GM18499 (cell line): ENCODE results near the gene C1orf115.

ENCODE experiments used
- ATAC-seq: cut with Tn5 transposase; IDR thresholded peaks from one replicate; pipeline ENCODE4 v1.9.1; 2021; ENCODE audit warnings: moderate number of reproducible peaks; ENCODE audit not compliant: insufficient read depth, unreplicated experiment

C1orf115 gene

DNA sequence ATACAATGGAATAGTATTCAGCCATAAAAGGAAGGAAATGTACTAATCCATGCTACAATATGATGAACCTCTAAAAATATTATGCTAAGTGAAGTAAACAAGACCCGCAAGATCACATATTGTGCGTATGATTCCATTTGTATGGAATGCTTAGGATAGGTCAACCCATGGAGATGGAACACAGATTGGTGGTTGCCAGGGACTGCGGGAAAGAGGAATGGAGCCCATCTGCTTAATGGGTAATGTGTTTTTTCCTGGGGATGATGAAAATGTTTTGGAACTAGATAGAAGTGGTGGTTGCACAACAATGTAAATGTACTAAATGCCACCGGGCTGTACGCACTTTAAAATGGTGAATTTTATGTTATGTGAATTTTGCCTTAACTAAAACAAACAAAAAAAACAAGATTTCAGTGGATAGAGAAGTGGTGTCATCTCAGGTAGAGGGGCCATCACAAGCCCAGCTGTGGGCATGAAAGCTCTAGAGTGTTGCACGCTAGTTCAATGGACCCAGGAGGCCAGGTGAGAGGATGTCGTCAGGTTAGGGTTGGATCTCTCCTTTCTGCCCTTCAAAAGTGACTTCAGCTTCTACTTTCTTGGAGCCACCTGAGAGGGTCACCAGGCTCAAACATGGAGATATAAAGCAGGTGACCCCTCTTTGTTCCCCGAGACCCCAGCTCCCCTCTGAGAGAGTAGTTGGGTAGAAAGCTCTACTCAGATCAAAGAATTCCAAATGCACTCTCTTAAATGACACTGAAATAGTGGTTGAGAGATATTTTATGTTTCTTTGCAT, 2.5 kb downstream of the C1orf115 start:
- no peak for ATAC-seq

DNA sequence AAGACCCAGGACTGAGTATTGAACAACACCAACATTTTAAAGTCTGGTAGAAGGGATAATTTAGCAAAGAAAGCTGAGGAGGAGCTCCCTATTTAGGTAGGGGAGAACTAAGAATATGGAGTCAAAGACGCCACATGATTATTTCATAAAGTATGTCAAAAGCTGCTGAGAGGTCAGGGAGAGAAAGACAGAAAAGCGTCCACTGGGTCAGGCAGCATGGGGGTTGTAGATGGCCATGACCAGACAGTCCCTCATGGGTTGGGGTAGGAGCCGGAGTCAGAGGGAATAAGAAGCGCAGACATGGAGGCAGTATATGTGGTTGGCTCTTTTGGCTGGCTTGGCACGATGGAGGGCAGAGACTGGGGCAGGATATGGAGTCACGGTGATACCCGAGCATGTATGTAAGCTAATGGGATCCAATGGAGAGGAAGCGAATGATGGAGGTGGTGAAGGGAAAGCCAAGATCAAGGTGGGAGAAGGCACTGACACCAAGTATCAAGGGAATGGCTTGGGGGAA, 4.8 kb downstream of the C1orf115 start:
- ATAC-seq = no peak

- no peak for ATAC-seq
Measured at GRCh38 chr1:220695426-220695825, 5.3 kb downstream of the C1orf115 start.

DNA sequence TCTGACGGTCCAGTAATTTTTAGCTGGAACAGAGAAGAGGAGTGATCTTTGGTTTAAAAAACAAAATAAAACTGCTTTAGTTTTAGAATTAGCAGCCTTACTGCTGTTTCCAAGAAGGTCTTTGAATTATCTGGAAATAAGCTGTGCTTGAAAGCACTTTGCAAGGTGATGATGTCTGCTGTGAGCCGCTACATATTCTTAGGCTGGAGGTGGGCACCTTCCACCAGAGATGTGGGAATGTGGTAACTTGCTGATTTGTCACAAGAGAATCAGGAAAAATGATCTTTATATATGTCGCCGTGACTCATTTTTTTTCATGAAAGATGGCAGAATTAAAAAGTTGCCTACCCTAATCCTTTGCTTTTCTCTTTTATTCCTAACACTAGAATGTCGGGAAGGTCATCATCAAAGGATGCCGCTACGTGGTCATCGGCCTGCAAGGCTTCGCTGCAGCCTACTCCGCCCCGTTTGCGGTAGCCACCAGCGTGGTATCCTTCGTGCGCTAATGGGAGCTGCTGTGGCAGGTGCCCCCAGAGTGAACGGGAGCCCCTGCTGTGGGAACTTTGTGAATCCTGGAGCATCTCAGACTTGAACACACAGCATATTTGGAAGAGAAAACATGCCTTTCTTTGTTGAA, 6.2 kb downstream of the C1orf115 start:
- no peak for ATAC-seq

GRCh38 chr1:220696863-220697231, 6.7 kb downstream of the C1orf115 start:
- ATAC-seq = no peak

DNA sequence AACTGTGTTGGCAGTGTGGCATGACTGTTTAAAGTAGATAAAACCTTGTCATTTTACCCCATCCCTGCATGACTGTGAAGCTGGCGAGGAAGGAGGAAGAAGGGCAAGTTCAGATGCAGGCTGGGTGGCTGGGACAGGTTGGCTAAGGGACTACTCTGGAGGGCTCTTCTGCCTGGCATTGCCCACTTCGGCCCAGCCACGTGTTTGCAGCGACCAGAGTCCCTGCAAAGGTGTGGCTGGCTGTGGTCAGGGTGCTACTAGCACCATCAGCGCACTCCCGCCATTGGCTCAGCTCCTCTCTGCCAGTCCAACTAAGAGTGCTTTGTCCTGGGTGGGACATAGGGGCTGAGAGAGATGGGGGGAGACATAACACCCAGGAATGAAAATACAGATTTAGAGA, 7.2 kb downstream of the C1orf115 start:
- no peak for ATAC-seq

DNA sequence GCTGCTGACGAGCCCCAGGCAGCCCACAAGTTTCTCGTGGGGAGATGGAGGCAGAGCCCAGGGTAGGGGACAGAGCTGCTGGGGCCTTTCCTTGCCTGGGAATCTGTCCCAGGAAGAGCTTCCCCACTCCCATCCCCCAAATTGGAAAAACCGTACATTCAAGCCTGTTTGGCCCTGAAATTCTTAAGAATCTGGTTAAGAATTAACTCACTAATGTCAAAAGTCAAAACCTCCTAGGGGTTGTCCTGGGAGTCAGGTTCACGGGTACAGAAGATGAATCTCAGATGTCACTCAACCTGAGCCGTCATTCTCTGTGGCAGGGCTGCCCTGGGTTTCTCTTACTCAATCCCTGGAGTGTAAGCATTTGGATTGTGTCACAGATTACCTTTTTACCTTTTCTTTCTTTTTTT, 8.4 kb downstream of the C1orf115 start:
- ATAC-seq = no peak

- ATAC-seq = no peak
Measured at GRCh38 chr1:220699044-220699443, 8.9 kb downstream of the C1orf115 start.

- ATAC-seq = no peak
Measured at GRCh38 chr1:220700556-220701179, 10.5 kb downstream of the C1orf115 start.

DNA sequence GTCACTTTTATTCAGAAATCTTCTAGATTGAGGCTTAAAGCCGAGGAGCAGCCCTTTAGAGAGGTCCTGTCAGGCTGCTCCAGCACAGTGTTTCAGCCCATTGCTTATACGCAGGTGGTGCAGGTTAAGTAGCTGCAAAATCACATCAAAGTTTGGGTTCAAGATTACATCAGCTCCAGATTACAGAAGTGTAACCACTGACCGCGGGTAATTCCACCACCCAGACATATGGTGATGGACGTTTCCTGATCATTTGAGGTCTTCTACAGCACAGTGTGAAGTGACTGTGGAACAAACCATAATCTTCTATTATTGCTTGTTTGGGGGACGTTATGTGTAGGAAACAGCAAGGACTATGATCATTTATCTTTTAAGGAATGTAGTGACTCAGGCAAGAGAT, 11.8 kb downstream of the C1orf115 start:
- ATAC-seq = peak; percentile 57

- ATAC-seq = no peak
Measured at GRCh38 chr1:220702733-220703270, 12.6 kb downstream of the C1orf115 start.

GRCh38 chr1:220703305-220703704, 13.1 kb downstream of the C1orf115 start:
- no peak for ATAC-seq

DNA sequence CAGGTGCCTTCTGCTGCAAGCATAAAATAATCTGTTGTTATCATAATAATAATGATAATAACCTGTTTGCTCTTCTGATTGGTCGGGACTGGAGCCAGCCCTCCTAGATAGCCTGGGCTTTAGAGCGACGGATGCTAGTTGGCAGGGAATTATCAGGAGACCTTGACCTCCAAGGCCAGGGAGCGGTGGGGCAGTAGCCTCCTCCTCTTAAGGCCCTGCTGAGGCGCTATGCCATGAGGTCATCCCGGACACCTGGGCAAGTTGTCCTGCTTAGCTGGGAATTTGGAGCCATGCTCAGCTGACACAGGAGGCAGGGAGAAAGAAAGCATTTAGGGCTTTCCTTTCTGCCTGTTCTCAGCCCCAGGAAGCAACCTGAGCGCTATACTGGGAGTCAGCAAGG, 15.6 kb downstream of the C1orf115 start:
- ATAC-seq = no peak

DNA sequence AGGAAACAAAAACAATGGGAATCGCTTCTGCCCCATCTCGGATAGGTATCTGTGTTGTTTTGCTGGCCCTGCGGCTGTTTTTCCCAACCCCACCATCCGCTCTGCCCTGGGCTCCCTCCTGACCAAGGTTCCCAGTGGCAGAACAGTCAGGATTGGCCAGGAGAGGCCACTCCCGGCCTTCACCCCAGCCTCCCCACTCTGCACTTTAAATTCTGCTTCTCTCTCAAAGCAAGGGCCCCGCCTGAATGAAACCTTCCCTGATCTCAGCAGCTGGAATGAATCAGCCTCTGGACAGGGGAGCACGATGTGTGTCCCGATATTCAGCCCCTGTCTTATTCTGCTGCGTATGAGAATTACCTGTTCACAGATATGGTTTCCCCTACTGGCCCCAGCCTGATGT, 16.3 kb downstream of the C1orf115 start:
- ATAC-seq = no peak

DNA sequence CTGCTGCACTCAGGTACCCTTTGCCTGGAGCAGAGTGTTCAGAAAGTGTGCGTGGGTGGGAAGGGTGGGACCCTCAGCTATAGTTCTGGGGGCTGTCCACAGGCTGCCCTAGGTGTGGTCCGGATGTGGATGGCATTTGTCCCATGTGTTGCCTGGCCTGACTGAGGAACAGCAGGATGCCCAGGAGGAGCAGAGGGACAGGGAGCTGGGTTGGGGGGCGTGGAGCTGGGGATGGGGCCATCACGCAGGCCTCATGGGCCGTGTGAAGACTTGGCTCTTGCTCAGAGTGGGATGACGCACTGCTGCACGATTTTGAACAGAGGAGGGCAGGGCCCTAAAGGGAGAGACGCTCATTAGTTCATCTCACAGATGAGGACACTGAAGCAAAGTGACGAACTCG, 17.0 kb downstream of the C1orf115 start:
- ATAC-seq = no peak

- ATAC-seq = no peak
Measured at GRCh38 chr1:220708244-220708643, 18.1 kb downstream of the C1orf115 start.

DNA sequence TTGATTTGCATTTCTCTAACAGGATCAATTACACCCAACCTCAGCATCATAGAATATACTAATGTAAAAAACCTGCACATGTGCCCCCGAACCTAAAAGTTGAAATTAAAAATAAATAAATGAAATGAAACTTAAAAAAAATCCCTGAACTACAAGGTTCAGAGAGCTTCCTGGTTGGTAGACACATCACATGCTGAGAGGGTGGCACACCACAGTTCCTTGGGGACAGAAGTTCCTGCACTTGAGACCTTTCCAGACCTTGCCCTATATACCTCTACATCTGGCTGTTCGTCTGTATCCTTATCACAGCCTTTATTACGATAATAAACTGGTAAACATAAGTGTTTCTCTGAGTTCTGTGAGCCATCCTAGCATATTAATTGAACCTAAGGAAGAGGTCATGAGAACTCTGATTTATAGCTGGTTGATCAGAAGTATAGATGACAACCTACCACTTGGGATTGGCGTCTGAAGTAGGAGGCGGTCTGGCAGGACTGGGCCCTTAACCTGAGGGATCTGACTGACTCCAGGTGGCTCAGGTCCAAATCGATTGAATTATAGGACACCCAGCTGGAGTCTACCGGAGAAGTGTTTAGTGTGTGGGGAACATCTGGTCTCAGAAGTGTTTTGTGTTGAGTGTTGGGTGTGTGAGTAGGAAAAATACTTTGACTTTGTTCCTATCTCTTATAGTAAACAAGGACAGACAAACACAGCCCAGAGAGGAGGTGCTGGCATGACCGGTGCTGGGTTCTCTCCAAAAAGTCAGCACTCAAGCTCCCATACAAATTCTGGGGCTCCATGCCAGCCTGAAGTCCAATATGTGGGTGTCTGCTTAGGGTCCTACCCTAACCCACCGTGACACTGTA, 19.0 kb downstream of the C1orf115 start:
- ATAC-seq = no peak

GRCh38 chr1:220710333-220710732, 20.2 kb downstream of the C1orf115 start:
- no peak for ATAC-seq

DNA sequence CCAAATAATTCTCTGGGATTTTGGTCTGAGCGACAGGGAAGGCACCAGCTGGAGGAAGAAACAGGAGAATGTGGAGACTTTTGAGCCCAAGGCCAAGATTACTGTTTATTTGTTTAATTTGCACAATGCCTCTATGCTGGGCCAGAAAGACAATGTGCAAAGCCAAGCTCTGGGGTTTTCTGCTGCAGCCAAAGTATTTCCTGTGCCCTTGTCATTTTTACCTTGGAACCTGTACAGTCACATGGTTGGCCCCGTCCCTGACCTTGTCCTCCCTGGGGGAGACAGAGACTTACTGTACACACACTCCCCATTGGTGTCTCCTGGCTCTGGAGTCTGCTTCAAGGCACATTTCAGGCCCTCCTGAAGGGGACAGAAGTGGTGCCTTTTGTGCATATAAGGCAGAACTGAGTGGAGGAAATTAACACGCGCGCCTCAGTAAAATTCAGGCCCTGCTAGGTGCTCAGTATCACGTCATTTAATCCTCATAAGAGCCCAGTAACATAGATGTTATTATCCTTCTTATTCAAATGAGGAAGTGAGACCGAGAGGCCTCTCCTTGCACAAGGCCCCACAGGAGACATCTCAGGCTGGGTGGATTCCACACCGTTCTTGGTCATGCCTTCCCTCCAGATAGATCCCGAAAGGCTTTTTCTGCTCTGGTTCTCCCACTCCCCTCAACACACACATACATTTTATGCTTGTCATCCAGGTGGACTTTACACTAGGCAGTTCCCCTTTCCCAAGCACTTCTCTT, 21.1 kb downstream of the C1orf115 start:
- peak; percentile 72 for ATAC-seq
